Hematopoietic multipotent progenitor cell treated with erythropoietin and hydrocortisone succinate and interleukin-3 and kit ligand, for 4 days (in vitro differentiated cells): ENCODE results near the gene DTNA.
"Not testable (repeated sequence)": the region's sequence is repeated elsewhere in the genome, so short reads cannot be mapped to it uniquely, and the experiment has no call there.

ENCODE experiments used
- DNase-seq: peaks from one replicate; pipeline ENCODE4 v3.0.0-alpha.2; 2015

Gene DTNA

GRCh38 chr18:34709750-34710441 lies at the start of gene DTNA:
Gene DTNA (plus strand): TSS chr18:34710298. CDS start chr18:34755977, 45,679 bp downstream.
- DNase-seq = peak; percentile 51

- DNase-seq = no peak
Measured at GRCh38 chr18:34660572-34660971, 49.5 kb upstream of the DTNA start.

DNA sequence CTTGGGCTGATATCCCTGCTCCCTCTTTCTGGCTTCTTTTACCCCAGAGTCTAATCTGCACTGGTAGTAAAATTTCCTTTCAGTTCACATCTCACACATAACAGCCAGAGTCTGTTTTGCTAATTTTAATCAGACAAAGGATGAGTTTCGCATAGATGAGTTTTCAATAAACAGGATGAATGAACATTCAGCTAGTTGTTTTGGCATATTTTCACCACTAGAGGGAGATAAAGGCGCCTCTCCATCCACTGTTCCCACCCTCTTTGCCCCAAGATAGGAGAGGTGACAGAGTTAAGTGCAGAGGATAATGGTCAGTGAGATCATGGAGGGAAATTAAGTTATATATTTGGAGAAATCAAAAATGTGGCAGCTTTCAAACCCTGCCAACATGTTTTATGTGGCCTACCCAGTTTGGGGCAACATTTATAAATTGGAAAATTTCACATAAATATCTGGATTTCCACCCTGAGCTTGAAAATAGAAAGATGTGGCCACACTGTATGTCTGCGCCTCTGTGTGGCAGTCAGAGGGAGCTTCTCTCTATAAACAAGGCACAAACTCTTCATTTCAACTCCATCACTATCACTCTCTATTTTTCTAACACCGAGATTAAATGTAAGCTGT lies 48.5 kb upstream of the DTNA start:
- DNase-seq = peak; percentile 79

DNA sequence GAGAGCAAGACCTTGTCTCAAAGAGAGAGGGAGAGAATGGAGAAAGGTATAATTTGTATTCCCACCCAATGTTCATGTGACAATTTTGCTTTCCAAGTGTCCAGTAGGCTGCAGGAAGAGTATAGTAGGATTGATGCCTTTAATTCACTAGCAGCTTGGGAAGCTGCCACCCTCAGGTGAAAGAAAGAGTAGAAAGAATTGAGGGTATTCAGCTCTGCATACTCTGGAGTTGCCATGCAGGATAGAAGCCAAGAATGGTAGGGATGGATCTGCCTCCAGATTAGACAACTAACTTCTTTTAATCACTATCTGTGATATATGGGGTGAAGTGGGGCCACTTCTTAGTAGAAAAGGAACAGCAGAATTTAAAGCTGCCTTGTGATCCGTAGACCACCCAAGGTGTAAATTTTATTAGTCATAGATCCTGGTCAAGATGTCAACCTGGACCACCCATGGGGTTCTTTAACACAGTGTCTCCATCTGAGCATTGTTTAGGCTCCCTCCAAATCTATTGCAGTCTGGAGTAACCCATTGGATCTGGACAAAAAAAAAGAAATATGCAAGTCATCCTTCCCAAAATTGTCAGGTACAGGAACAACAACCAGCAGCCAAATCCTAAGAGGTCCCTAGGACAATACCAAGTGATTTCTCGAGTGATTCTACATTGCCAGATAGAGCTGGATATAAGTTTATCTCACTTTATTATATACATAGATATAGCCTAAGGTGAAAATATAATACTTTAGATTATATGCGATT lies 33.1 kb upstream of the DTNA start:
- DNase-seq = no peak

DNA sequence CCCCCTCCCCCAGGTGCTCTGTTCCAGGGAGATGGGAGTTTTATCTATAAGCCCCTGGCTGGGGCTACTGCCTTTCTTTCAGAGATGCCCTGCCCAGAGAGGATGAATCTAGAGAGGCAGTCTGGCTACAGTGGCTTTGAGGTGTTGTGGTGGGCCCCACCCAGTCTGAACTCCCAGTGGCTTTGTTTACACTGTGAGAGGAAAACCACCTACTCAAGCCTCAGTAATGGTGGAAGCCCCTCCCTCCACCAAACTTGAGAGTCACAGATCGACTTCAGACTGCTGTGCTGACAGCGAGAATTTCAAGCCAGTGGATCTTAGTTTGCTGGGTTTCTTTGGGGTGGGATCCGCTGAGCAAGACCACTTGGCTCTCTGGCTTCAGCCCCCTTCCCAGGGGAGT lies 20.3 kb upstream of the DTNA start:
- not testable (repeated sequence) for DNase-seq

DNA sequence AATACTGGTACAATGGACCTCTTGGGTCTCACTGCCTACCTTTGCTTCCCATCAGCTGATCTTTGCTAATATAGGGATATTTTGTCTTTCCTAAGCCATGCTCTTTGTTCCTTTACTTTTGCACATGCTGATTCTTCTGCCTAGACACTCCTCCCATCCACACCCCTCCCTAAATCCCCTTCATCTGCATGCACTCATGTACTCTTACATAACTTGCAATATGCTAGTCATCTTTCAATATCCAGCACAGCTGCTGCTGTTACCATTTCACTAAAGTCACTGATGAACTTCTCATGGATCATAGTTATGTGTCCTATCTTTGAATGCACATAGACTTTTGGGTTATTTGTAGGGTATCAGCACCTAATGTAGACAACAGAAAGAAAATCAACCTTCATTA lies 18.5 kb upstream of the DTNA start:
- DNase-seq = no peak

DNA sequence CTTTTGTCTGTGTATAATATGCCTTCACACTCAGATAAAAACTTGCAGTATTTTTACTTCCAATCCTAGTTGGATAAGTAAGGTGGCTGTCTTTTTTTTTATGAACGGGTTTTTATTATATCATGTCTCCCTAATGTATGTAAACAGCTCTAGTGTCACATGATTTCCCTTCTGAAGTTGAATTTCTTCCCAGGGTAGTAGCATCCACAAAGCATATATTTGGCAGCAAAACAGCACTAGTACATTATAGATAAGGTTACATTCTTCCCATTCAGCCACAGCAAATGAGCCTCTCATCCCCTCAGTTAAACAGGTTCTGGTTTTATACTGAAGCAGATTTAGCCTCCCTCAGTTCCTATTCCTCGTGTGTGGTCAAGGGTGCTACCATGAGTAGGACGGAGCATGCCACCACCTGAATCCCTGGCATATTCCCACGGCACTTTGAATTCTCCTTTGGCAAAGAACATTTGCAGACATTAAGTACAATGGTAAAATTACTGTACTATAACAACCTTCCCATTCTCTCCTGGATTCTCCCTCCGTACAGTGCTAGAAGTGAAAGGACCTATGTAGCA lies 15.4 kb upstream of the DTNA start:
- no peak for DNase-seq

DNA sequence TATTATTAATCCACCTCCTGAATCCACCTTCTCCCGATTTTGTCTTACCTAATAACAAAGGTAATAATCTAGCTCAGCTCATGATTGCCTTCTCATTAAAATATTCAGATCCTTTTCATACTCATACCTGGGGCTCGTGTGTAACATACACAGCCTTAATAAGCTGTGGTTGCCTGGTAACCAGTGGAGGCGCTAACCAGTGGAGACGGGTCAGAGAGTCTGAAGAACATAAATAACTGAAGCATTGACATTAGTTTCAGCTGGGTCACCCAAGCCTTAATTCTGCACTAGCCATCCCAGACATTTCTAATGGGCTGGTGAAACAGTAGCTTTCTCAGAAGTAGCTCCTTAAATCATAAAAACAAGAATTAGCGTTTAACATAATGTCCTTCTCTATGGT lies 14.8 kb upstream of the DTNA start:
- DNase-seq = no peak

- DNase-seq = no peak
Measured at GRCh38 chr18:34696671-34697070, 13.4 kb upstream of the DTNA start.

GRCh38 chr18:34697233-34697632 lies 12.9 kb upstream of the DTNA start:
- no peak for DNase-seq

- no peak for DNase-seq
Measured at GRCh38 chr18:34697891-34698290, 12.2 kb upstream of the DTNA start.

- DNase-seq = no peak
Measured at GRCh38 chr18:34701911-34702310, 8.2 kb upstream of the DTNA start.

DNA sequence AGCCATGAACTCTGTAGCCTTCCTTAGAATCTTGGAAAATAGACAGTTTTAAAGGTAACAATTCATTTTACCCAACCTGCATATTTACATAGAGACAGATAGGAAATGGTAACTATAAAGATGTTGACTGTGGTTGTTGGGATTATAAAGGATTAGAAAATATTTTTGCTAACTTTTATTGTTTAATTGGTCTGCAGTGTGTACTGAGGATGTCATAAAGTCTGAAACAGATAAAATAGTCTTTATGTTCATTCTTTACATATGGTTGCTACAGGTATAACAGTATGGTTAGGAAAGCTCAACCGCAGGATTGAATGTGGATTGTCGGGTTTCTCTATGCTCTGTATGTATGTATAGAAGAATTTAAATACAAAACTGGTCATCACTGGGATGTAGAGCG lies 7.3 kb upstream of the DTNA start:
- no peak for DNase-seq

DNA sequence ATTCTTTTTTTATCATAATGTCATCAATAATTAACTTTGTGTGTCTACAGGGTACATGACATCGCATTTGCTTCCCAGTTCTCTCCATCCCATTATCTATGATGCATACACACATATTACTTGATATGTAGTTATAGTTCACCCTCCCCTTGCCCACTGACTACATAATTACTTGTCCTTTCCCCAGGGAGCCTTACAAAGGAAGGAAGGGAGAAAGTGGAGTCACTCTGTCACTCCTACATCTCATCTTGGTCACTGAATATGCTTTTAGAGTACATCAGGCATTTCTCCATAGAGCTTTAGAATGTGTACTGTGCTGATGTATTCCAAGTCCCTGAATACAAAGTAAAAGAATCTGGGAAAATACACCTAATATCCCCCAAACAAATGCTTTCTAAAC lies 6.0 kb upstream of the DTNA start:
- DNase-seq = no peak

DNA sequence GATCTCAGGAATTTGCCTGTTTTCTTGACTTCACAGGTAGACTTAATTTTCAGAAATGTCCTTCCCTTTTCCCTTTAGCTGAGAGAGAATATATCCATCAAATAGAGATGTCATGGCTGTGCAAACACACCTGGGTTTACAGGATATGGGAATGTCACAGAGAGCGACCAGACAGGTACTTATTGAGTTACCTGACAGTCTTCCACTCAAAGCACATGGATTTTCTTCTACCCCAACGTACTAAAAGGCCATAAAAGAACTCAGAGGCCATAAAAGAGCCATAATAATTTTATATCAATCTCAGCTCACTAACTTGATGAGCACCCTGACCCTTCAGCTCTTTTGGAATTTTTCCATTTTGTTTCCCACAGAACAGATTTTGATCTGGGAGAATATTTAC lies 5.3 kb upstream of the DTNA start:
- DNase-seq = no peak

GRCh38 chr18:34707670-34708069 lies 2.4 kb upstream of the DTNA start:
- DNase-seq = no peak

DNA sequence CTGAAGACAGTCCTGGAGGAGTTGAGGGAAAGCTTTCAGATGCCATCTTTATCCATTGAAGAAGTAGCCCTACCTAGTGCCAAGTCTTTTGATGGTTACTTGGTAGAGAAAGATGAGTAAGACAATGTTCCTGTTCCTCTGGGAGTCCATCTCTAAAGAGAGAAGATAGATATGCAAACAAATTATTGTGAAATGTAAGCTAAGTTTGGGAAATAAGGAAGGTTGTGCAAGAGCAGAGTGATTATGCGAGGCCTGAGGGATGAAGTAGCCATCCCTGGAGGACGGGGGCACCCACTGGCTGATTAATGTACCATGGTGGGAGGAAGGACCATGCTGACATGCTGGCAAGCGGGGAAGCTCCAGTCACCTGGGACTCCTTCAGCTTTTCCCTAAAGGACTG lies 994 bp upstream of the DTNA start:
- DNase-seq = peak; percentile 18

GRCh38 chr18:34710458-34710914 lies 388 bp downstream of the DTNA start:
- DNase-seq = no peak

- no peak for DNase-seq
Measured at GRCh38 chr18:34710934-34711333, 836 bp downstream of the DTNA start.

GRCh38 chr18:34716111-34716510 lies 6.0 kb downstream of the DTNA start:
- not testable (repeated sequence) for DNase-seq

- no peak for DNase-seq
Measured at GRCh38 chr18:34718610-34719009, 8.5 kb downstream of the DTNA start.

- no peak for DNase-seq
Measured at GRCh38 chr18:34720220-34720619, 10.1 kb downstream of the DTNA start.

GRCh38 chr18:34723143-34723542 lies 13.0 kb downstream of the DTNA start:
- DNase-seq = peak; percentile 33

DNA sequence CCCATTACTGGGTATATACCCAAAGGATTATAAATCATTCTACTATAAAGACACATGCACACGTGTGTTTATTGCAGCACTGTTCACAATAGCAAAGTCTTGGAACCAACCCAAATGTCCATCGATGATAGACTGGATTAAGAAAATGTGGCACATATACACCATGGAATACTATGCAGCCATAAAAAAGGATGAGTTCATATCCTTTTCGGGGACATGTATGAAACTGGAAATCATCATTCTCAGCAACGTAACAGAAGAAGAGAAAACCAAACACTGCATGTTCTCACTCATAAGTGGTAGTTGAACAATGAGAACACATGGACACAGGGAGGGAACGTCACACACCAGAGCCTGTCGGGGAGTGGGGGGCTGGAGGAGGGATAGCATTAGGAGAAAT lies 15.6 kb downstream of the DTNA start:
- not testable (repeated sequence) for DNase-seq
